Islet of Langerhans (tissue), 1 donor: ENCODE results near the gene PIK3R4.

ENCODE experiments used
- FAIRE-seq: peaks from one replicate; lab custom pipeline; 2011; peaks lifted over from hg19 to GRCh38; lab: Jason Lieb, UNC

PIK3R4 gene

GRCh38 chr3:130688697-130689470 is 57.7 kb downstream of the PIK3R4 start:
- no peak for FAIRE-seq

- FAIRE-seq, result no peak
Measured at GRCh38 chr3:130688015-130688688, 58.5 kb downstream of the PIK3R4 start.

DNA sequence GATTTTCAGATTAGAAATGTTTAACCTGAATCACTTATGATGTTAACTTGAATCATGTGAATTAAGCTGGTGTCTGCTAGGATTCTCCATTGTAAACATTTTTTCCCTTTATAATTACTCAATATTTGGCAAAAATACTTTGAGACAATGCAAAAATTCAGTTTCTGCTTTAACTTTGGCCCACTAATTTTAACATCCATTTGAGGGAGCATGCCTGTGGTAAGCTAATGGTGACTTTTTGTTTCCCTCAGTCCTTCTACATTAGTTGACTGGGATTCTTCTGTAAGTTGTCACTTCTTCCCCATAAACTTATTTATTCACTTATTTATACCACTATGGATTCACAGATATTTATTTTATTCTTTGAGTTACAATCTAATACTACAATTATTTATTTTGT is 59.3 kb downstream of the PIK3R4 start:
- no peak for FAIRE-seq

DNA sequence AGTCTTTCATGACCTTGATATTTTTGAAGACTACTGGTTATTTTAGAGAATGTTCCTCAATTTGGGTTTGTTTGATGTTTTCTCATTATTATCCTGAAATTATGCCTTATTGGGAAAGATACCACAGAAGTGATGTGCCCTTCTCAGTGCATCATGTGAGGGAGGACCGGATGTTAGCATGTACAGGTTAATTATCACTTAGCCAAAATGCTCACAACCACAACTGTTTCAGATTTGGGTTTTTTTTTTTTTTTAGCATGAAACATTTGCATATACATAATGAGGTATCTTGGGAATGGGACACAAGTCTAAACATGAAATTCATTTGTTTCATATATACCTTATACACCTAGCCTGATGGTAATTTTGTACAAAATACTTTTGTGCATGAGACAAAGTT is 59.8 kb downstream of the PIK3R4 start:
- FAIRE-seq, result no peak

DNA sequence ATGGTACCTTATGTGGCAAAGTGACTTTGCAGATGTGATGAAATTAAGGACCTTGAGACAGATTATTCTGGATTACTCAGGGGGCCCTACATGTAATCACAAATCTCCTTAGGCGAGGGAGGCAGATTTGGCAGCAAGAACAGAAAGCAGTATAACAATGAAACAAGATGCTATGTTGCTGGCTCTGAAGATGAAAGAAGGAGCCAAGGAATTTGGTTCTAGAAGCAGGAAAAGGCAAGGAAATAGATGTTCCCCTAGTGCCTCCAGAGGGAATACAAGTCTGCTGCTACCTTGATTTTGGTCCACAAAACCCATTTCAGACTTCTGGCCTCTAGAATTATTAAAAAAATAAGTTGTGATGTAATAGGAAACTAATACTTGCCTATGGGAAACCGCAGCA is 64.5 kb downstream of the PIK3R4 start:
- FAIRE-seq, result no peak

DNA sequence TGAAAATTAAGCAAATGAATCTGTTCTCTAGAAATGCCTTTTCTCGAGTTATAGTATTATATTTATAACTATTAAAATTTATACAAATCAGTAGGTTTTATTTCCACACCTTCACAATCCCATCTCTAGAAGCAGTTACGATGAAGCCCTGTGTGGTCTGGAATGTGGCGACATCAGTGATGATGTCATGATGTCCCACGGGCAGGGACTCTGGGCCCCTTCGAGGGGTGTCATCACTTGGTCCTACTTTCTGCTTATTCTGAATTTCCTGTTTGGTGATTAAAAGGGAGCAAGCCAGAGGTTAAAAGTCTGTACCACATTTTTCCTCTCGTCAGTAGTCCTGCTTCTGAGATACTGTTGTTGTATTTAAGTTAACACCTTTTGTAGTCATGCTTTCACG is 67.4 kb downstream of the PIK3R4 start:
- no peak for FAIRE-seq

GRCh38 chr3:130677343-130677742 is 69.3 kb downstream of the PIK3R4 start:
- no peak for FAIRE-seq

DNA sequence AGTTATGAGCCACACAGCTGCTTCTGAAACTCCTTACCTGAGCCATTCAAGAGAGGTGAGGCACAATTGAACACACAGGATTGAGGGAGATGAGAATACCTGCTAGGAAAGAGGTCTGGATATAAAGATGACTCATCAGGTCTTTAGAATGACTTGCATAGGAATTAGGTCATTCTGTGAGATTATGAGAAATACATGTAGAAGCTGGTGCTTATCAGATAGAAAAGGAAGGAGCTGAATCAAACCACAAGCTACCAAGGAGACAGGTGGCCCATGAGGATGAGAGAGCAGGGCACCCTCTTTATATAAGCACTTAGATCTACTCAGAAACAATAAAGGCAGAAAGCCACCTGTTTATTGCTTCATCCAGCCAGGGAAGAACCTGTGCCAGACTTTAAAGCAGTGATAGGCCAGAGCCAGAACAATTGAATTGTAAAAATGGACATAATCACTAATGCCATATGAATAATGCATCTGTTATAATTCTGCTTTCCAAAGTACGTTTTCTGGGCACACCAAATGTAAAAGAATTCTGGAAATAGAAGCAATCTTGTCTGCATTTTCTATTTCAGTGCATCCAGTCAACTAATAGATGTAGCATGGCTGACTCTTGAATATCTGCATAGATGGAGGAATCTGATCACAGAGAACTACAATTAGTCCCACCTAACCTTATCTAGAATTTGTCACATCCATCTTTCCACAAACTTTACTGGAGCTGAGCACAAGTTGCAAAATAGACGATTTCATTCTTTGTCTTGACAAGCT is 74.9 kb downstream of the PIK3R4 start:
- FAIRE-seq, result no peak

GRCh38 chr3:130669740-130670139 is 76.9 kb downstream of the PIK3R4 start:
- FAIRE-seq, result no peak

DNA sequence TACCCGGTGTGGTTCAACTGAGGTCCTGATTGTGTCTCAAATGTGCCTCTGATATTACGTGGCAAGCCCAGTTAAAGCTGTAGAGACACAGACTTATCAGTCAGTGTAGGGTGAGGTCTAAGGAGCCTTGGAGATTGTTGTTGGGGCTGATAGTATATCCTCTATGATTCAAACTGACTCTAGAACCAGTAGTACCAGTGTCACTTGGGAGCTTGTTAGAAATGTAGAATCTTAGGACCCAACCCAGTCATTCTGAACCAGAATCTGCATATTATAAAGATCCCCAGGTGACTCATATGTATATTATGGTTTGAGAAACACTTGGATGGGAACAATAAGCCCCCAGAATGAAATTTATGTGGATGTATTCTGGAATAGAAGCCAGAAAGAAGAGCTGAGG is 83.5 kb downstream of the PIK3R4 start:
- FAIRE-seq, result no peak

DNA sequence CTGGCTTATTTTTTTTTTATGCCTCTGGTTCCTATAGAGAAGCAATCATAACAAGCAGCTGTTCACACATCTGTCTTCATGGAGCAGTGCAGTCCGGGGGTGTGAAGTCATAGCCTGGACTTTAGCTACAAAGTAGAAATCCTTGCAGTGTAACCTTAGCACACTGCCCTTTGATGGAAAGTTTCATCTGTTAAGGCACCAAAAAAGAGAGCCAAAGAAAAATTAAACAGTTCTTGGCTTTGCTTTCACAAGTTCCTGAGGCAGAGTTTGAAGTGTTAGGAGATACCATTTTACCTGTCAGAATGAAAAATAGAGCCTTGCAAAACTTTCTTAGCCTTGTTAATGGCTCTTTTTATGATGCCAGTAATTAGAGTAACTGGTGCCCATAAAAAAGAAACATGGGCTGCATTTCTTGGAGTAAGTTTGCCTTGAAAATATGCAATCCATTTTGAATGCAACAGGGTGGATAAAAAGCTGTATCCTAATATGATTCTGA is 84.1 kb downstream of the PIK3R4 start:
- FAIRE-seq, result no peak

- no peak for FAIRE-seq
Measured at GRCh38 chr3:130661140-130661891, 85.3 kb downstream of the PIK3R4 start.

DNA sequence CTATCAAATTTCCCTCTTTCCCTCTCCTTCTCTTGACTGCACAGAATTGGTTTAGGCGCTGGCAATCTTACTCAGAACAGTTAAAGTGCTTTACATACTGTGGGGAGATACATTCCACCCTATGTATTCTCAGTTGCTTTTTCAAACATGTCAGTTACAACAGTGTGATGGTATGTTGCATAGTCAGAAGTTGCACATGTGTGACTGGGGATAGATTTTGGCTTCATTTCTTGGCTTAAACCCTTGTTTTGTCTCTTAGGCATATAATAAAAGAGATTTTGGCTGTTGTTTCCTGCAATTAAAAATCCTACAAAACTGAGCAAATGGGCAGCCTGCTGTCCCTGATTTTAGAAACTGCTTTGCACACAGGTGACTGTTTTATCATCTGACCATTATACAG is 86.7 kb downstream of the PIK3R4 start:
- no peak for FAIRE-seq

DNA sequence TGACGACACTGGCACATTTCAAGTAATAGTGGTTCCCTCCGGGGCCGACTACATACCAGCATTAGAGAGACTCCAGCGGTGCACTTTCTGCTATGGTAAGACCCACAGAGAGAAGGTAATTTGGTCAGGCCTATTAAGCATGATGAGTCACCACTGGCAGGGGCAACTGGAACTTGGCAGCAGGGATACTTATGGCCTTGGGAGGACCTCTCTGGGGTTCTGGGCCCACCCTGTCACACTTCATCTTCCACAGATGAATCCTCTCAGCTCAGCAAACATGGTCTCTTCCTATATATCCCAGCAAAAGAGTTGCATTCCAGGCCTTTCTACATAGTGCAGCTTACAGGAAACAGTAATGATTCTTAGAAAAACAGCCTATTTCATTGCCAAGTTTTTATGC is 88.0 kb downstream of the PIK3R4 start:
- no peak for FAIRE-seq

DNA sequence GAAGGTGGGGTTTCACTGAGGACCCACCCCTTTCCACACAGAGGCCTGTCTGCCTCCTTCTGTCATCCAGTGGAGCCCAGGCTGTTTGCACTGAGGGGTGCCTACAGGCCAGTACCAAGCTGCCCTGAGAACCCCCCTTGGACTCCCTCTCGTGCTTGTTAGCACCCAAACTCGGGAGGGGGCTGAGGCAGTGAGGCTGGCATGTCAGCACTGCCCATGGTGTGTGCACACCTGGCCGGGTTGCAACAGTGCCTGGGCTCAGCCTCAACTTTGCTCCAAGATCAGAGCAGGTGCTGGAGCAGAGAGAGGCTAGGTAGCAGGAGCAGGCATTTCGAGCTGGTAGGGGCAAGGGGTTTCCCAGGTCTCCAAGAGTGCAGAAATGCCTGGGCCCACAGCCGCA is 90.0 kb downstream of the PIK3R4 start:
- FAIRE-seq, result no peak

GRCh38 chr3:130654921-130655320 is 91.7 kb downstream of the PIK3R4 start:
- FAIRE-seq, result no peak

DNA sequence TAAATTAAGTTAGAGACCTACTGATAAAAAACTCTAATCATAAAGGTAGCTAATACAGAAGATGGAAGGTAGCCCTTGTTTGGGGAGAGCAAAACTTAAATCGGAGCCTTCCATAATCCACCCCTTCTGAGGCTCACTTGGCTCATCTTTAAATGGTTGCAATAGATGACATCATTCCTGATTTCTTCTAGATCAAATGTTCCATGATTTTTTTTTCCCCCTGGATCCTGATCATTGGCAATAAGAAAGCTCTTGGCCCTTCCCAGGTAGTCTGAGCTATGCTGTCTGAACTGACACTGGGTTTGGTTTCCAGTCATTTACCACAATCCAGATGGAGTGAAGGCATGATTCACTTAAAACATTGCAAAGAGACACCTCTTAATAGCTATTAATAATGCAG is 92.5 kb downstream of the PIK3R4 start:
- FAIRE-seq, result no peak

GRCh38 chr3:130649061-130649654 is 97.5 kb downstream of the PIK3R4 start:
- FAIRE-seq, result no peak

DNA sequence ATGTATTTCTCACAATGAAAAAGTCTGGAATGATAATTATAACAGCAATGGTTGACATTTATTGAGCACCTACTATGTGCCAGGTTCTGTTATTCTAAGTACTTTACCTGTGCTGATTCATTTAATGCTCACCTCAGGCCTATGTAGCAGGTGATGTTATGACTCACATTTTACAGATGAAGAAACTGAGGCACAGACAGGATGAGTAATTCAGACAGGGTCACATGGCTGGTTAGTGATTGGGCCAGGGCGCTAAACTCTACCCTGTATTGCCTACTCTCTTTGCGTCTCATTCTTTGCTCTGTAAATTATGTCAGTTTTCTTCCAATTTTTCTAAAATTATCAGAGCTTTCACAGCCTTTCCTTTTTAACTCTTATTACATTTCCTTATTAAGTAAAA is 98.3 kb downstream of the PIK3R4 start:
- FAIRE-seq, result no peak

DNA sequence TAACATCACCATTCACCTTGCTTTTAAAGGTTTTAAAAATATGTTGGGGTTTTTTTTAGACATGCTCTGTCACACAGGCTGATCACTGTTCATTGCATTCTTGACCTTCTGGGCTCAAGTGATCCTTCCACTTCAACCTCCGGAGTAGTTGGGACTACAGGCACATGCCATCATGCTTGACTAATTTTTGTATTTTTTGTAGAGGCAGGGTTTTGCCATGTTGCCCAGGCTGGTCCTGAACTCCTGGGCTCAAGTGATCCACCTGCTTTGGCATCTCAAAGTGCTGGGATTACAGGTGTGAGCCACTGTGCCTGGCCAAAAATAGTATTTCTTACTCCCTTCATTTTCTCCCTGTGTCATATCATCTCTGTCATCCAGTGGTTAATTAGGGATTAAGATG is 101.4 kb downstream of the PIK3R4 start:
- FAIRE-seq, result no peak

- FAIRE-seq, result no peak
Measured at GRCh38 chr3:130644628-130645253, 101.9 kb downstream of the PIK3R4 start.

- FAIRE-seq, result no peak
Measured at GRCh38 chr3:130640027-130640426, 106.6 kb downstream of the PIK3R4 start.
